GM13976 (cell line): Measurements from ENCODE around the gene ANKRD31.
"Not testable (repeated sequence)": the region's sequence is repeated elsewhere in the genome, so short reads cannot be mapped to it uniquely, and the experiment has no call there.

Experiments
- DNase-seq: peaks from one replicate; pipeline ENCODE4 v3.0.0; 2012; ENCODE audit warnings: low spot score
- CTCF ChIP-seq: IDR thresholded peaks from 2 replicates; pipeline ENCODE4 v1.5.1; 2012; ENCODE audit warnings: borderline replicate concordance, mild to moderate bottlenecking; ENCODE audit not compliant: insufficient read depth; ENCODE audit errors: extremely low read depth, missing control alignments, control extremely low read depth
- in situ Hi-C: fragments of 300-500 bp; cut with MboI; formaldehyde crosslinking; loops from one replicate; pipeline ENCODE4 v1.12.0; 2022; ENCODE audit warnings: low sequenced_read_pairs, mixed read lengths, inconsistent platforms; ENCODE audit not compliant: unreplicated experiment

ANKRD31 gene

GRCh38 chr5:75279321-75279720 is 42.6 kb upstream of the ANKRD31 start:
- TF ChIP-seq CTCF = no peak
- in situ Hi-C loops = no loop called here

GRCh38 chr5:75277463-75277862 is 40.8 kb upstream of the ANKRD31 start:
- no peak for DNase-seq
- no peak for TF ChIP-seq CTCF
- in situ Hi-C loops = no loop called here

More at GRCh38 chr5:75279321-75279720, 42.6 kb upstream of the ANKRD31 start:
- no peak for DNase-seq

GRCh38 chr5:75275756-75276155 is 39.1 kb upstream of the ANKRD31 start:
- no peak for DNase-seq
- no peak for TF ChIP-seq CTCF
- in situ Hi-C loops = no loop called here

GRCh38 chr5:75275147-75275546 is 38.5 kb upstream of the ANKRD31 start:
- DNase-seq = no peak
- no peak for TF ChIP-seq CTCF
- in situ Hi-C loops = no loop called here

- DNase-seq = no peak
- in situ Hi-C loops = no loop called here
- TF ChIP-seq CTCF = no peak
Measured at GRCh38 chr5:75274486-75274885, 37.8 kb upstream of the ANKRD31 start.

GRCh38 chr5:75270605-75271004 is 33.9 kb upstream of the ANKRD31 start:
- in situ Hi-C loops, DNase-seq: not testable (repeated sequence)

- in situ Hi-C loops = no loop called here
- no peak for TF ChIP-seq CTCF
- peak; percentile 31 for DNase-seq
Measured at GRCh38 chr5:75265731-75266130, 29.1 kb upstream of the ANKRD31 start.
